K562 (cell line): ENCODE results near the gene NAV2. TPM values are rescaled to one million over a fixed set of nuclear protein-coding genes. Genes with fewer than 3 reads are reported as not detected.

Experiments
- CBX2 ChIP-seq: fragments of 200-600 bp; sonication (generic); IDR thresholded peaks from one replicate; pipeline ENCODE4 v1.6.1; 2012; ENCODE audit warnings: mild to moderate bottlenecking, low read length, inconsistent platforms; ENCODE audit not compliant: insufficient read depth, poor library complexity, severe bottlenecking
- CHD7 ChIP-seq: fragments of 200-600 bp; sonication (generic); IDR thresholded peaks from one replicate; pipeline ENCODE4 v1.6.1; 2012; ENCODE audit warnings: mild to moderate bottlenecking, low read depth, low read length, inconsistent platforms
- CREB5 ChIP-seq: fragments of 250-450 bp; sonication (Bioruptor Pico); IDR thresholded peaks from 2 replicates; pipeline ENCODE4 v1.5.0; 2020; ENCODE audit warnings: mild to moderate bottlenecking
- ESRRB ChIP-seq: fragments of 250-450 bp; sonication (Bioruptor Pico); IDR thresholded peaks from 2 replicates; pipeline ENCODE4 v1.5.0; 2020; ENCODE audit warnings: mild to moderate bottlenecking, moderate library complexity, borderline replicate concordance
- HNRNPLL ChIP-seq: fragments of 200-400 bp; formaldehyde crosslinking; IDR thresholded peaks from 2 replicates; pipeline ENCODE4 v1.6.1; 2017; ENCODE audit warnings: low read length, low read depth, mild to moderate bottlenecking; ENCODE audit not compliant: poor library complexity, severe bottlenecking
- HNRNPUL1 ChIP-seq: fragments of 200-400 bp; formaldehyde crosslinking; IDR thresholded peaks from 2 replicates; pipeline ENCODE4 v1.6.1; 2017; ENCODE audit warnings: low read length
- PTTG1 ChIP-seq: fragments of 450-650 bp; IDR thresholded peaks from 2 replicates; pipeline ENCODE4 v1.6.1; 2016; ENCODE audit warnings: low read depth, mild to moderate bottlenecking, missing genetic modification characterization, missing compliant biosample characterization
- TAF15 ChIP-seq: fragments of 200-400 bp; formaldehyde crosslinking; IDR thresholded peaks from 2 replicates; pipeline ENCODE4 v1.6.1; 2017; ENCODE audit warnings: mild to moderate bottlenecking, low read depth, low read length, moderate library complexity
- TBL1XR1 ChIP-seq, 2 experiments: IDR thresholded peaks; 2 replicates each; pipeline ENCODE4 v1.6.1; 2012; ENCODE audit warnings: improper control_type of control experiment in 2 of 2, low read length in 2 of 2, mild to moderate bottlenecking in 1 of 2
- ZNF398 ChIP-seq: fragments of 250-450 bp; sonication (Bioruptor Pico); IDR thresholded peaks from 2 replicates; pipeline ENCODE4 v1.8.0; 2021; ENCODE audit warnings: moderate library complexity, mild to moderate bottlenecking, inconsistent platforms
- ZNF583 ChIP-seq: fragments of 250-450 bp; sonication (Bioruptor Pico); IDR thresholded peaks from 2 replicates; pipeline ENCODE4 v1.4.0; 2020
- polyA plus RNA-seq, 8 experiments: library from polyadenylated mRNA; depleted of rRNA in 4 of 8; stranded (reverse) in 5 of 8; unstranded in 3 of 8; fragments of >200 nt; fragmentation: Nextera tagmentation in 2 of 8; fragmentation: Illumina TruSeq in 1 of 8; extraction: Ambion mirVana in 2 of 8; extraction: Trizol in 1 of 8; gene quantifications; 2 replicates each; pipeline versions ENCODE4 v1.2.1 to v1.2.3, GENCODE V29; 2011 to 2014; ENCODE audit warnings: inconsistent platforms in 1 of 8, missing spikeins in 1 of 8
- total RNA-seq, 7 experiments: library from RNA; depleted of rRNA in 6 of 7; stranded (reverse); fragments of >200 nt in 6 of 7; fragmentation: Illumina TruSeq in 2 of 7; extraction: Trizol in 2 of 7; gene quantifications; 2 replicates each; pipeline versions ENCODE4 v1.2.1 to v1.2.3, GENCODE V29; 2011 to 2021; ENCODE audit warnings: low replicate concordance in 1 of 7

NAV2 gene
- total and polyA plus RNA-seq, 9 of the 15 experiments (the other 6 are each of a cell fraction or from before 2014, with no cell fraction given) = 0.03 to 0.35 (median 0.05) TPM

- TF ChIP-seq CHD7 (no peak), PTTG1 (tag) (no peak), ZNF583 (CRISPR knock-in tag) (no peak), ZNF398 (CRISPR knock-in tag) (no peak), CBX2 (no peak), TBL1XR1 (IDR thresholded peaks at IDR 0.05; ENCODE audit: low read length in 2 of 2) (no peak), TAF15 (no peak), CREB5 (CRISPR knock-in tag) (no peak), HNRNPLL (no peak), HNRNPUL1 (no peak), ESRRB (CRISPR knock-in tag) (no peak)
These were observed 399.9 kb downstream of the NAV2 start (continued) for GRCh38 chr11:20112291-20113148.
